Fibroblast of mammary gland (primary cell): ENCODE results near the gene PYROXD2.

Experiments
- DNase-seq: peaks from one replicate; pipeline ENCODE4 v3.0.0-alpha.2; 2010; ENCODE audit warnings: low read depth
- H3K4me3 ChIP-seq: 2 replicates; pipeline ENCODE4 v1.5.1; 2011; ENCODE audit warnings: low read depth, mild to moderate bottlenecking, low read length, moderate library complexity; ENCODE audit not compliant: control insufficient read depth
- TF ChIP-seq, protein P1 (sequence below): conservative IDR thresholded peaks from 2 replicates; pipeline ENCODE4 v1.5.1; 2011; ENCODE audit warnings: low read depth, low read length, inconsistent platforms; ENCODE audit not compliant: control insufficient read depth, insufficient read depth

The PYROXD2 gene

DNA sequence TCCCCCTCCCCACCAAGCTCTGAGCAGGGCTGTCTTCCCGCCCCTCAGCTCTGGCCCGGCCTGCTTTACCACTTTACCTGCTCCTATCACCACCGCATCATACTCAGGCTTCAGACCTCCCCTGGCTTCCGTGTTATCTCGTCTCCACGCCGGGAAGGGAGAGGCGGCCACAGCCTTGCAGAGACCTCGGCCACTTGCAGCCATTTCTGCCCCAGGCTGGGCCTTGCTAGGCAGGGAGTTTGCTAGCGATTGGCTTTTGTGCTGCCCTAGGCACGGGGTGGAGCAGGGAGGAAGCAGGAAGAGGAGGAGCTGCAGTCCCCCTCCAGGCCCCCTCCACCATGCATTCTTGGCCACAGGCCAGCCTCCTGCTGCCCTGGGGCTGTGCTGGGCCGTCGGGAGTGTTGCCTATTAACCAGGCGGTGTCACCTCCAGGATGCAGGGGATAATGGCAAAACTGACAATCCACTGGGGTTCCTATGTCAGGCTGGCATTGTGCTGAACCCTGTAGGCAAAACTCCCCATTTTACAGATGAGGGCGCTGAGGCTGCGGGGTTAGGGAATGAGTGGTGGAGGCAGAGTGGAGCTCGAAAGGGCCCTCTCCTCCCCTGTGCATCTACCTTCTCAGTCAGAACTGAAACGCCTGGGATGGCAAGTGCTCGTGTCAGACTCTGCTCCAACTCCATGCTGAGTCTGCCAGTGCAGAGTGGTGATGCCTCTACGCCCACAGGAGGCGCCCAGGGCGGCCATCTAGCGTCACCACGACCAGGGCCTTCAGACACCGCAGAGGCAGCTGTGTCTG is at the start of gene PYROXD2:
PYROXD2 (minus strand) TSS at position 251 of the 799 bp plus-strand sequence; CDS start at position 204, 47 bp downstream.
- DNase-seq = peak; percentile 86
- H3K4me3 ChIP-seq = peak within 1 kb of the TSS; percentile 62
- TF ChIP-seq, protein P1, sequence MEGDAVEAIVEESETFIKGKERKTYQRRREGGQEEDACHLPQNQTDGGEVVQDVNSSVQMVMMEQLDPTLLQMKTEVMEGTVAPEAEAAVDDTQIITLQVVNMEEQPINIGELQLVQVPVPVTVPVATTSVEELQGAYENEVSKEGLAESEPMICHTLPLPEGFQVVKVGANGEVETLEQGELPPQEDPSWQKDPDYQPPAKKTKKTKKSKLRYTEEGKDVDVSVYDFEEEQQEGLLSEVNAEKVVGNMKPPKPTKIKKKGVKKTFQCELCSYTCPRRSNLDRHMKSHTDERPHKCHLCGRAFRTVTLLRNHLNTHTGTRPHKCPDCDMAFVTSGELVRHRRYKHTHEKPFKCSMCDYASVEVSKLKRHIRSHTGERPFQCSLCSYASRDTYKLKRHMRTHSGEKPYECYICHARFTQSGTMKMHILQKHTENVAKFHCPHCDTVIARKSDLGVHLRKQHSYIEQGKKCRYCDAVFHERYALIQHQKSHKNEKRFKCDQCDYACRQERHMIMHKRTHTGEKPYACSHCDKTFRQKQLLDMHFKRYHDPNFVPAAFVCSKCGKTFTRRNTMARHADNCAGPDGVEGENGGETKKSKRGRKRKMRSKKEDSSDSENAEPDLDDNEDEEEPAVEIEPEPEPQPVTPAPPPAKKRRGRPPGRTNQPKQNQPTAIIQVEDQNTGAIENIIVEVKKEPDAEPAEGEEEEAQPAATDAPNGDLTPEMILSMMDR = no peak

DNA sequence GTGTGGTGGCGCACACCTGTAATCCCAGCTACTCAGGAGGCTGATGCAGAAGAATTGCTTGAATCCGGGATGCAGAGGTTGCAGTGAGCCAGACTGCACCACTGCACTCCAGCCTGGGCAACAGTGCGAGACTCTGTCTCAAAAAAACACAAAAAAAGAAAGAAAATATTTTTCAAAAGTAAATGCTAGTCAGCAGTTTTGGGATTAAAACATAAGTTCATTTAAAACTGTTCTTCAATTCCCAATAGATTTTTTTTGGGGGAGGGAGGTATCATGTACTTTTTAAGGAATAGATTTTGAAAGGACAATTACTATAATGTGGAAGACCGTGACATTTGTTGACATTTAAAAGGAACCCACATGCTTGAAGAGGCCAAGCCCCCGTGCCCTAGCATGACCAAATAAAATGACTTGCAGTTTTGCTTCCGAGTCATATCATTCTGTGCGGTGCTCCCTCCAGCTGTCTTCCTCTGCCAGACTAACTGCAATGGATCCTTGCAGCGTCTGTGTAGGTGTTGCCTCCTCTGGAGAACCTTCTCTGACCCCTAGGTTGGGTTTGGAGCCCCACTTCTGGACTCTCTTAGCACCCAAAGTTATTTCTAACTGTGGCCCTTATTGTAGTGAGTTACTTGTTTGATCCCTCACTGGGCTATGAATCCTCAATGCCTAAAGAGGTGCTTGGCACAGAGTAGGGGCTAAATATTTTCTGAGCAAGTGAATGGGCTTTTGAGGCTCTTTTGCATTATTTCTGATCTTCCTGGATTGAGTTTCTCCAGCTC is 49.2 kb upstream of the PYROXD2 start:
- no peak overlapping the region for H3K4me3 ChIP-seq
- no peak for DNase-seq
- TF ChIP-seq, protein P1 = no peak

DNA sequence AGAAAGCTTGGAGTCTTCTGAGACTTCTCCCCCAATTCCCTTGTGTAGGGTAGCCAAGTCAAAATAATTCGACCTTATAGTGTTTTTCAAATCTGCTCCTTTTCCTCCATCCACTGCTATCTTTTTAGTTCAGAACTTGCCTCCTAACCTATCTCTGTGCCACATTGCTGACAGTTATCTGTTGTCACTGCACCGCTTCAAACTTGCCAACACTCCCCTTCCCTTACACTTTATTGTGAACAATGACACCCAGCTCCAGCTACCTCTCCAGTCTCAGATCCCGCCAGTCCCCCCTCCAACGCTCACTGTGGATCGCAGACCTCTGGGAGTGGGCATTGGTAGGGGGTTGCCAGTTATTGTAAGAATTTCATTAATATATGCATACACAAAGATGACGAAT is 48.0 kb upstream of the PYROXD2 start:
- H3K4me3 ChIP-seq = no peak overlapping the region
- no peak for DNase-seq
- TF ChIP-seq, protein P1 = no peak

DNA sequence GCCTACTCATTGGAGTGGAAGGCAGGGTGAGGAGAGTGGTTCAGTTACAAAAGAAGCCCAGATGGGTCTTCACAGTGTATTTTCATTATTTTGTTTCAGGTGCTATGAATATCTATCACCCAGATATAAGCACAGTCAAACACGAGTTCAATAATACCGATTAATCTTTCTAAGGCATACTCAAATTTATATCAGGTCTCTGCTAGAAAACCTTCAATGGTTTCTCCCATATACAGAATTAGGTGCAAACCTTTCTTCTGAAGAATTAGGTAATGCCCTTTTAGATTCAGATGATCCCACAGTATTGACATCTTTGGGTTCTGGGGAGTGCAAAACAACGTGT is 46.5 kb upstream of the PYROXD2 start:
- no peak for DNase-seq
- no peak overlapping the region for H3K4me3 ChIP-seq
- TF ChIP-seq, protein P1 = no peak

DNA sequence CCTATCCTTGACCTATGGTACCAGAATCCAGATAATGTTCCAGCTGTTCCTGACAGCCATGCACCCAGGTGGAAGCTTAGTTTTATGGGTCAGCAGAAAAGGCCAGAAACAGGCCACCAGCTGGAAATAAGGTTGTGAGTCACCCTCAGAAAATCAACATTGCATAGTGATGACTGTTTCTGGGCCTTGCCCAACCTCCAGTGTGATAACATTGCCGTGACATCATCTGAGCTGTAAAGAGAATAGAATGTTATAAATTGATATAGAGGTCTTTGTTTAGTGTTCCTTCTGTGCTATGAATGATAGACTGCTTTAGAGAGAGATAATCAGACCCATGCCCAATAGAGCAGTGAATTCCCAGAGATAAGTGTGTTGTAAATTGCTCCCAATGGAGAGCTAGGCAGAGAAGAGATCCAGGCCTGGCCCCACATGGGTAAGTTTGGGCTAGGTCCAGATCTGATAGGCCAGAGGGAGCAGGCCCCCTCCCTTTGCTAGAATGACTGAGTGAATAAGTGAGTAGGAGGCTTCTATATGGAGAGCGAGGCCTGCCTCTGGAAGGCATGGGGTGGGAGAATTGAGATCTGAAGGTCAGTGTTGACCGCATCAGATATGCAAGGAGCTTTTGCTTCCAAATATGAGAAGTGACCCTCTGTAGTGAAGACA is 46.0 kb upstream of the PYROXD2 start:
- peak; percentile 92 for DNase-seq
- no peak overlapping the region for H3K4me3 ChIP-seq

More for the DNA sequence above, 46.0 kb upstream of the PYROXD2 start:
- TF ChIP-seq, protein P1 = no peak
